H1 (cell line): ENCODE data around the gene FBXO44. TPM values are rescaled to one million over a fixed set of nuclear protein-coding genes. Genes with fewer than 3 reads are reported as not detected.

Source experiments
- CTCF ChIA-PET: fragments of 300-600 bp; sonication (Branson Sonifier 250); formaldehyde crosslinking; loops from one replicate; lab custom pipeline; 2021; ENCODE audit not compliant: partially characterized antibody; lab: Charles Lee
- POLR2A ChIA-PET: fragments of 300-600 bp; sonication (Branson Sonifier 250); formaldehyde crosslinking; loops from one replicate; lab custom pipeline; 2021; ENCODE audit warnings: inconsistent platforms; ENCODE audit not compliant: partially characterized antibody; lab: Charles Lee
- DNase-seq, 2 experiments: peaks; one replicate each; pipeline versions ENCODE4 v3.0.0 to v3.0.0-alpha.2; 2010 to 2022; ENCODE audit warnings: low spot score in 2 of 2, low read depth in 1 of 2, mixed read lengths in 1 of 2
- FAIRE-seq: peaks from 2 replicates; lab custom pipeline; 2011; peaks lifted over from hg19 to GRCh38; lab: Jason Lieb, UNC
- H2AFZ ChIP-seq: 2 replicates; pipeline ENCODE4 v1.8.1; 2012; ENCODE audit warnings: low read length, inconsistent platforms
- H2AK5ac ChIP-seq: 2 replicates; pipeline ENCODE4 v1.6.1; 2013; ENCODE audit warnings: low read depth, low read length
- H2BK120ac ChIP-seq: replicated peaks from 2 replicates; pipeline ENCODE3; 2013; ENCODE audit warnings: low read depth, low read length, inconsistent platforms
- H2BK12ac ChIP-seq: 2 replicates; pipeline ENCODE4 v1.6.1; 2013; ENCODE audit warnings: low read depth, low read length
- H2BK15ac ChIP-seq: 2 replicates; pipeline ENCODE4 v1.6.1; 2013; ENCODE audit warnings: low read length
- H2BK20ac ChIP-seq: 2 replicates; pipeline ENCODE4 v1.6.1; 2013; ENCODE audit warnings: low read length
- H2BK5ac ChIP-seq: 2 replicates; pipeline ENCODE4 v1.6.1; 2013; ENCODE audit warnings: low read depth, low read length
- H3K14ac ChIP-seq: 2 replicates; pipeline ENCODE4 v1.6.1; 2013; ENCODE audit warnings: inconsistent platforms; ENCODE audit not compliant: insufficient read length
- H3K18ac ChIP-seq: 2 replicates; pipeline ENCODE4 v1.6.1; 2013; ENCODE audit warnings: low read length; ENCODE audit errors: extremely low read depth
- H3K23ac ChIP-seq: 2 replicates; pipeline ENCODE4 v1.6.1; 2013; ENCODE audit warnings: inconsistent platforms; ENCODE audit not compliant: insufficient read length
- H3K23me2 ChIP-seq: 2 replicates; pipeline ENCODE4 v1.6.1; 2013; ENCODE audit warnings: low read depth, low read length
- H3K27ac ChIP-seq: 2 replicates; pipeline ENCODE4 v1.6.1; 2011; ENCODE audit warnings: low read depth, low read length, inconsistent platforms
- H3K27me3 ChIP-seq, 4 experiments: replicated peaks in 1 of 4; 1 replicate in 1 of 4; 2 replicates in 3 of 4; pipeline versions ENCODE4 v1.6.1 to v1.8.1; 2011 to 2013; ENCODE audit warnings: low read length in 3 of 4, mild to moderate bottlenecking in 3 of 4, inconsistent platforms in 2 of 4, mixed read lengths in 2 of 4, moderate library complexity in 1 of 4; ENCODE audit not compliant: control insufficient read depth in 3 of 4, insufficient read depth in 3 of 4; ENCODE audit errors: extremely low read depth in 1 of 4
- H3K36me3 ChIP-seq, 4 experiments: 2 replicates each; pipeline versions ENCODE4 v1.6.1 to v1.8.1; 2011 to 2013; ENCODE audit warnings: mild to moderate bottlenecking in 4 of 4, low read length in 3 of 4, moderate library complexity in 2 of 4, control low read depth in 1 of 4, inconsistent platforms in 1 of 4; ENCODE audit not compliant: insufficient read depth in 4 of 4, control insufficient read depth in 2 of 4
- H3K4ac ChIP-seq: replicated peaks from 2 replicates; pipeline ENCODE3; 2013; ENCODE audit warnings: low read length, low read depth, mixed read lengths, inconsistent platforms; ENCODE audit not compliant: insufficient read length
- H3K4me1 ChIP-seq, 4 experiments: replicated peaks in 1 of 4; 1 replicate in 1 of 4; 2 replicates in 3 of 4; pipeline versions ENCODE4 v1.6.1 to v1.8.1; 2011 to 2013; ENCODE audit warnings: low read length in 3 of 4, inconsistent platforms in 2 of 4, mixed read lengths in 1 of 4; ENCODE audit not compliant: insufficient read depth in 4 of 4, control insufficient read depth in 3 of 4
- H3K4me2 ChIP-seq, 2 experiments: 2 replicates each; pipeline versions ENCODE4 v1.6.1 to v1.8.1; 2011 to 2013; ENCODE audit warnings: low read depth in 2 of 2, low read length in 2 of 2, control low read depth in 1 of 2, inconsistent platforms in 1 of 2, mild to moderate bottlenecking in 1 of 2; ENCODE audit not compliant: insufficient read depth in 1 of 2
- H3K4me3 ChIP-seq, 4 experiments: fragments of 200-600, 300-600 bp in 1 of 4; sonication (generic), shearing (Covaris generic), sonication (Bioruptor Twin) in 1 of 4; 2 replicates each; pipeline versions ENCODE4 v1.5.1 to v1.8.1; 2011 to 2016; ENCODE audit warnings: low read length in 4 of 4, low read depth in 3 of 4, control low read depth in 2 of 4, inconsistent platforms in 2 of 4, mild to moderate bottlenecking in 2 of 4, mixed read lengths in 1 of 4, moderate library complexity in 1 of 4; ENCODE audit not compliant: insufficient read depth in 2 of 4; ENCODE audit errors: extremely low read depth in 1 of 4
- H3K56ac ChIP-seq: replicated peaks from 2 replicates; pipeline ENCODE3; 2013; ENCODE audit warnings: low read depth, mild to moderate bottlenecking, mixed read lengths, low read length, inconsistent platforms; ENCODE audit not compliant: insufficient read length
- H3K79me1 ChIP-seq: 2 replicates; pipeline ENCODE4 v1.6.1; 2013; ENCODE audit warnings: low read depth, low read length, control low read depth
- H3K79me2 ChIP-seq, 2 experiments: 2 replicates each; pipeline versions ENCODE4 v1.6.1 to v1.8.1; 2012 to 2013; ENCODE audit warnings: low read length in 2 of 2, mild to moderate bottlenecking in 2 of 2, inconsistent platforms in 1 of 2; ENCODE audit not compliant: insufficient read depth in 2 of 2, control insufficient read depth in 1 of 2
- H3K9ac ChIP-seq, 4 experiments: replicated peaks in 1 of 4; 1 replicate in 1 of 4; 2 replicates in 3 of 4; pipeline versions ENCODE4 v1.6.1 to v1.8.1; 2011 to 2013; ENCODE audit warnings: low read depth in 3 of 4, low read length in 3 of 4, control low read depth in 2 of 4, mild to moderate bottlenecking in 2 of 4, moderate library complexity in 2 of 4, inconsistent platforms in 1 of 4; ENCODE audit errors: extremely low read depth in 1 of 4
- H3K9me3 ChIP-seq, 2 experiments: 2 replicates each; pipeline versions ENCODE4 v1.6.1 to v1.8.1; 2012 to 2013; ENCODE audit warnings: mild to moderate bottlenecking in 2 of 2, moderate library complexity in 2 of 2, control low read depth in 1 of 2, inconsistent platforms in 1 of 2, low read depth in 1 of 2, low read length in 1 of 2, mixed read lengths in 1 of 2; ENCODE audit not compliant: insufficient read depth in 2 of 2
- H4K20me1 ChIP-seq, 2 experiments: replicated peaks in 1 of 2; 2 replicates each; pipeline versions ENCODE3 to v1.8.1; 2011 to 2013; ENCODE audit warnings: inconsistent platforms in 2 of 2, low read length in 2 of 2, mild to moderate bottlenecking in 1 of 2; ENCODE audit not compliant: insufficient read depth in 2 of 2, control insufficient read depth in 1 of 2
- H4K5ac ChIP-seq: 2 replicates; pipeline ENCODE4 v1.6.1; 2013; ENCODE audit warnings: low read length, low read depth, mixed read lengths, inconsistent platforms; ENCODE audit not compliant: insufficient read length
- H4K8ac ChIP-seq: 2 replicates; pipeline ENCODE4 v1.8.0; 2013; ENCODE audit warnings: mild to moderate bottlenecking, moderate library complexity, low read length, inconsistent platforms; ENCODE audit not compliant: insufficient read depth; ENCODE audit errors: extremely low read depth
- H4K91ac ChIP-seq: replicated peaks from 2 replicates; pipeline ENCODE3; 2013; ENCODE audit warnings: low read length, mixed read lengths, inconsistent platforms; ENCODE audit not compliant: insufficient read length
- BRCA1 ChIP-seq: IDR thresholded peaks from 2 replicates; pipeline ENCODE4 v1.6.1; 2012; ENCODE audit warnings: low read depth, low read length, improper control_type of control experiment
- JUN ChIP-seq: IDR thresholded peaks from 2 replicates; pipeline ENCODE4 v1.6.1; 2011; ENCODE audit warnings: low read depth, mild to moderate bottlenecking, improper control_type of control experiment, low read length
- KDM4A ChIP-seq: IDR thresholded peaks from one replicate; pipeline ENCODE4 v1.7.1; 2012; ENCODE audit warnings: low read depth, mild to moderate bottlenecking, moderate library complexity, low read length, inconsistent platforms; ENCODE audit not compliant: severe bottlenecking
- KDM5A ChIP-seq: fragments of 200-600 bp; IDR thresholded peaks from 2 replicates; pipeline ENCODE4 v1.7.1; 2012; ENCODE audit warnings: mild to moderate bottlenecking, low read length, inconsistent platforms, mixed read lengths
- NRF1 ChIP-seq: IDR thresholded peaks from 2 replicates; pipeline ENCODE4 v1.6.1; 2011; ENCODE audit warnings: mild to moderate bottlenecking, low read depth, low read length, improper control_type of control experiment
- POU5F1 ChIP-seq: IDR thresholded peaks from 2 replicates; pipeline ENCODE4 v1.6.1; 2011; ENCODE audit warnings: low read depth, mild to moderate bottlenecking, low read length, moderate library complexity
- RNF2 ChIP-seq: fragments of 200-900, 300-1000 bp; sonication (generic); IDR thresholded peaks from 2 replicates; pipeline ENCODE4 v1.7.1; 2016; ENCODE audit warnings: borderline replicate concordance, low read depth, mild to moderate bottlenecking, antibody characterized with exemption, low read length; ENCODE audit not compliant: poor library complexity, severe bottlenecking; ENCODE audit errors: missing control alignments
- SAP30 ChIP-seq: fragments of 300-600 bp; sonication (generic); IDR thresholded peaks from 2 replicates; pipeline ENCODE4 v1.7.1; 2012; ENCODE audit warnings: low read length, moderate library complexity, mild to moderate bottlenecking, inconsistent platforms; ENCODE audit not compliant: insufficient read depth, insufficient replicate concordance
- SIRT6 ChIP-seq: IDR thresholded peaks from one replicate; pipeline ENCODE4 v1.7.1; 2012; ENCODE audit warnings: low read length, inconsistent platforms
- SP1 ChIP-seq: IDR thresholded peaks from 2 replicates; pipeline ENCODE4 v1.6.1; 2011; ENCODE audit warnings: low read depth, low read length
- WGBS, 2 experiments: shearing (Covaris generic) in 1 of 2; methylation state at CpG; one replicate each; pipeline versions ENCODE4 v1.1.6 to v1.1.7; 2013 to 2015; ENCODE audit warnings: low lambda C conversion rate in 2 of 2, mixed read lengths in 2 of 2, inconsistent platforms in 1 of 2, low coverage in 1 of 2, missing lambda C conversion rate in 1 of 2; ENCODE audit not compliant: insufficient replicate concordance in 2 of 2, insufficient coverage in 1 of 2, insufficient read length in 1 of 2; ENCODE audit errors: extremely low coverage in 1 of 2, missing lambda C conversion rate in 1 of 2; 5-methylcytosine and 5-hydroxymethylcytosine counted together
- polyA plus RNA-seq, 7 experiments: library from polyadenylated mRNA; depleted of rRNA in 3 of 7; stranded (reverse) in 5 of 7; unstranded in 2 of 7; fragments of >200 nt in 5 of 7; fragments of 200-250 nt in 2 of 7; gene quantifications; 1 replicate in 5 of 7; 2 replicates in 1 of 7; 4 replicates in 1 of 7; pipeline versions ENCODE4 v1.2.1 to v1.2.3, GENCODE V29; 2011 to 2013; ENCODE audit warnings: missing spikeins in 2 of 7, mixed read lengths in 2 of 7
- total RNA-seq: library from RNA; stranded (reverse); fragmentation: NEBNext Ultra II Directional; extraction: Animal tissue kit (Norgen Biotek cat#: 25700); gene quantifications from 2 replicates; pipeline ENCODE4 v1.2.1, GENCODE V29; 2021

FBXO44 gene
- total and polyA plus RNA-seq, 2 of the 8 experiments (the other 6 are each of a cell fraction or from before 2014, with no cell fraction given) = 27.0 to 27.2 TPM

- Histone ChIP-seq H2AFZ (no peak overlapping the region), H2BK15ac (peak overlapping the region; percentile 2; the same call in 1 of the 2 replicates), H2BK20ac (peak overlapping the region; percentile 76; the same call in 1 of the 2 replicates), H3K18ac (peak overlapping the region; percentile 42; the same call in 1 of the 2 replicates), H3K4me1 (peaks cover 19 to 48% (median 35%) of the 10 kb centered on the region in 4 experiments), H3K23ac (no peak overlapping the region), H3K23me2 (peaks cover 8% of the 10 kb centered on the region), H3K4me2 (peak overlapping the region; percentile 44 to 50), H3K4ac (peak overlapping the region; percentile 60), H3K27ac (0 out of 2 replicates have a peak overlapping the region, but pooled peaks have one; percentile 55), H3K9ac (no peak overlapping the region), H2BK5ac (peak overlapping the region; percentile 99), H3K79me1 (peaks cover 23% of the 10 kb centered on the region), H3K36me3 (peaks cover 0 to 21% (median 0%) of the 10 kb centered on the region in 4 experiments; a peak in 2 of 8 replicates), H3K56ac (no peak overlapping the region), H2BK120ac (peak overlapping the region; percentile 31), H4K5ac (no peak overlapping the region), H3K9me3 (no peaks in the 10 kb centered on the region), H2BK12ac (peak overlapping the region; percentile 93; the same call in 1 of the 2 replicates), H3K79me2 (peaks cover 19 to 62% of the 10 kb centered on the region in 2 experiments), H3K14ac (no peak overlapping the region), H4K8ac (no peak overlapping the region), H4K91ac (peak overlapping the region; percentile 82), H2AK5ac (peak overlapping the region; percentile 69; the same call in 1 of the 2 replicates), H3K4me3 (no peak overlapping the region; a peak in 1 of 8 replicates), H3K27me3 (no peaks in the 10 kb centered on the region), H4K20me1 (peaks cover 3 to 13% of the 10 kb centered on the region in 2 experiments)
- ChIA-PET CTCF (interaction anchor here (0.8 to 21.6 kb wide), 7 partner anchors 20 to 53 kb away, joined by 3 to 266 read pairs (median 7); partner anchors contain the start of gene FBXO6), POLR2A (interaction anchor here (0.7 to 32.0 kb wide), 10 partner anchors 2 to 224 kb away, joined by 3 to 1025 read pairs (median 14); partner anchors contain the start of genes AGTRAP, DRAXIN, FBXO6 and MAD2L2)
- FAIRE-seq = no peak
- 67% methylated on average over 4 of the region's 7 CpGs; no CpG with 5 or more reads in 1 of the 2 experiments for WGBS, 2 experiments
- TF ChIP-seq NRF1 = no peak
- TF ChIP-seq SP1 = no peak
- TF ChIP-seq SAP30 = no peak
- TF ChIP-seq JUN = no peak
- TF ChIP-seq BRCA1 = no peak
- TF ChIP-seq POU5F1 = no peak
- TF ChIP-seq RNF2 = no peak
- TF ChIP-seq KDM4A = no peak
- TF ChIP-seq SIRT6 = no peak
- no peak for TF ChIP-seq KDM5A
- DNase-seq = no peak
Measured at GRCh38 chr1:11684070-11684469, 29.4 kb downstream of the FBXO44 start.
